MM.1S (cell line): Measurements from ENCODE around the gene TMEM208.

ENCODE experiments used
- CTCF ChIP-seq: fragments of 300-600 bp; sonication (generic); IDR thresholded peaks from 2 replicates; pipeline ENCODE4 v1.5.1; 2016; ENCODE audit warnings: antibody characterized with exemption, low read length, mixed read lengths
- EZH2 ChIP-seq: fragments of 300-600 bp; sonication (generic); optimal IDR thresholded peaks from 2 replicates; pipeline ENCODE3; 2017; ENCODE audit warnings: low read depth, mild to moderate bottlenecking, antibody characterized with exemption, low read length, mixed read lengths
- EZH2phosphoT487 ChIP-seq: fragments of 300-600 bp; sonication (generic); IDR thresholded peaks from 2 replicates; pipeline ENCODE4 v1.6.1; 2018; ENCODE audit warnings: antibody characterized with exemption, low read length

GRCh38 chr16:67241008-67241900, 14.3 kb downstream of the TMEM208 start:
- TF ChIP-seq EZH2phosphoT487: no peak
- TF ChIP-seq CTCF: no peak
- no peak for TF ChIP-seq EZH2
